Osteocyte (in vitro differentiated cells): ENCODE results near the gene PLCB4. TPM values are rescaled to one million over a fixed set of nuclear protein-coding genes. Genes with fewer than 3 reads are reported as not detected.

Source experiments
- DNase-seq: peaks from one replicate; pipeline ENCODE4 v3.0.0; 2021; ENCODE audit warnings: mixed read lengths; ENCODE audit not compliant: unreplicated experiment; ENCODE audit errors: extremely low spot score
- H3K27ac Mint-ChIP-seq: one replicate; pipeline ENCODE4 v1.8.0; 2021; ENCODE audit warnings: mild to moderate bottlenecking, mixed read lengths; ENCODE audit not compliant: unreplicated experiment
- H3K27me3 Mint-ChIP-seq: one replicate; pipeline ENCODE4 v1.8.0; 2021; ENCODE audit warnings: mixed read lengths; ENCODE audit not compliant: unreplicated experiment
- H3K36me3 Mint-ChIP-seq: one replicate; pipeline ENCODE4 v1.8.0; 2021; ENCODE audit warnings: mixed read lengths; ENCODE audit not compliant: unreplicated experiment
- H3K4me1 Mint-ChIP-seq: one replicate; pipeline ENCODE4 v1.8.0; 2021; ENCODE audit warnings: mixed read lengths; ENCODE audit not compliant: unreplicated experiment
- H3K4me3 Mint-ChIP-seq: one replicate; pipeline ENCODE4 v1.8.0; 2021; ENCODE audit warnings: mild to moderate bottlenecking, moderate library complexity, mixed read lengths; ENCODE audit not compliant: unreplicated experiment
- H3K9me3 Mint-ChIP-seq: one replicate; pipeline ENCODE4 v1.8.0; 2021; ENCODE audit warnings: mixed read lengths; ENCODE audit not compliant: unreplicated experiment
- CTCF ChIP-seq: fragments of 200-600 bp; sonication (generic); IDR thresholded peaks from 2 replicates; pipeline ENCODE4 v1.5.0; 2021; ENCODE audit warnings: antibody characterized with exemption, mild to moderate bottlenecking, moderate library complexity
- total RNA-seq: library from RNA; stranded (reverse); gene quantifications from 2 replicates; pipeline ENCODE4 v1.2.1, GENCODE V29; 2021

The PLCB4 gene
- total RNA-seq, 1 donor from 2014 or later: 5.3 TPM

- Mint-ChIP-seq H3K9me3 (peaks cover 18% of the 10 kb centered on the region), H3K27ac (no peak overlapping the region), H3K4me1 (peaks cover 24% of the 10 kb centered on the region), H3K27me3 (peaks cover 5% of the 10 kb centered on the region), H3K4me3 (no peak overlapping the region), H3K36me3 (no peaks in the 10 kb centered on the region)
- DNase-seq: no peak
- no peak for TF ChIP-seq CTCF
These were observed 424.9 kb downstream of the PLCB4 start for GRCh38 chr20:9493803-9494202.

- H3K9me3 Mint-ChIP-seq: peaks cover 15% of the 10 kb centered on the region
- no peak overlapping the region for H3K27ac Mint-ChIP-seq
- no peaks in the 10 kb centered on the region for H3K36me3 Mint-ChIP-seq
- H3K4me1 Mint-ChIP-seq: peaks cover 19% of the 10 kb centered on the region
- peaks cover 5% of the 10 kb centered on the region for H3K27me3 Mint-ChIP-seq
- H3K4me3 Mint-ChIP-seq: no peak overlapping the region
- no peak for DNase-seq
- TF ChIP-seq CTCF: no peak
These were observed 426.8 kb downstream of the PLCB4 start for GRCh38 chr20:9495701-9496100.

GRCh38 chr20:9496155-9496554 lies 427.3 kb downstream of the PLCB4 start:
- Mint-ChIP-seq H3K36me3 (no peaks in the 10 kb centered on the region), H3K4me3 (no peak overlapping the region), H3K4me1 (peaks cover 18% of the 10 kb centered on the region), H3K9me3 (peaks cover 15% of the 10 kb centered on the region), H3K27ac (no peak overlapping the region), H3K27me3 (peaks cover 5% of the 10 kb centered on the region)
- TF ChIP-seq CTCF: no peak
- no peak for DNase-seq

- Mint-ChIP-seq H3K4me3 (no peak overlapping the region), H3K4me1 (peaks cover 2% of the 10 kb centered on the region), H3K36me3 (no peaks in the 10 kb centered on the region), H3K9me3 (peaks cover 15% of the 10 kb centered on the region), H3K27ac (no peak overlapping the region), H3K27me3 (peaks cover 10% of the 10 kb centered on the region)
- no peak for DNase-seq
- TF ChIP-seq CTCF: no peak
These were observed 429.4 kb downstream of the PLCB4 start for GRCh38 chr20:9498322-9498721.

GRCh38 chr20:9499126-9499899 lies 430.4 kb downstream of the PLCB4 start:
- H3K27ac Mint-ChIP-seq: no peak overlapping the region
- H3K4me3 Mint-ChIP-seq: no peak overlapping the region
- no peaks in the 10 kb centered on the region for H3K36me3 Mint-ChIP-seq
- H3K4me1 Mint-ChIP-seq: no peaks in the 10 kb centered on the region
- H3K9me3 Mint-ChIP-seq: peaks cover 14% of the 10 kb centered on the region
- peaks cover 10% of the 10 kb centered on the region for H3K27me3 Mint-ChIP-seq
- TF ChIP-seq CTCF: no peak
- DNase-seq: no peak
